SK-N-SH (cell line): Measurements from ENCODE around the gene CERS6. TPM values are rescaled to one million over a fixed set of nuclear protein-coding genes. Genes with fewer than 3 reads are reported as not detected.

Source experiments
- CTCF ChIA-PET: fragments of 300-600, 350-600 bp; formaldehyde crosslinking; extraction: SDS; loops from one replicate; lab custom pipeline; 2021; lab: Yijun Ruan, JAX
- POLR2A ChIA-PET: fragments of 350-600 bp; sonication (Branson Sonifier 250); formaldehyde crosslinking; extraction: SDS; loops from one replicate; lab custom pipeline; 2020; ENCODE audit warnings: antibody characterized with exemption, inconsistent platforms; lab: Yijun Ruan, JAX
- DNase-seq: peaks from one replicate; pipeline ENCODE4 v3.0.0; 2012
- H2AFZ ChIP-seq: fragments of 200-600 bp; sonication (generic); 2 replicates; pipeline ENCODE4 v1.8.1; 2016; ENCODE audit warnings: antibody characterized with exemption, mild to moderate bottlenecking, low read depth
- H3F3A ChIP-seq: fragments of 200-600 bp; sonication (generic); replicated peaks from 2 replicates; pipeline ENCODE3; 2016; ENCODE audit warnings: antibody characterized with exemption, mild to moderate bottlenecking; ENCODE audit not compliant: insufficient read depth
- H3K27ac ChIP-seq, 2 experiments: fragments of 200-500 bp in 1 of 2; fragments of 200-600 bp in 1 of 2; sonication (Bioruptor generic) in 1 of 2; sonication (generic), shearing (Covaris generic) in 1 of 2; 2 replicates each; pipeline versions ENCODE4 v1.5.1 to v1.6.1; 2014 to 2016; ENCODE audit warnings: low read depth in 2 of 2, inconsistent platforms in 1 of 2, low read length in 1 of 2, mild to moderate bottlenecking in 1 of 2, mixed read lengths in 1 of 2
- H3K27me3 ChIP-seq: fragments of 200-600 bp; sonication (generic), shearing (Covaris generic); 2 replicates; pipeline ENCODE4 v1.6.1; 2016; ENCODE audit warnings: mixed run types; ENCODE audit not compliant: insufficient read depth
- H3K36me3 ChIP-seq, 2 experiments: fragments of 200-500 bp in 1 of 2; fragments of 200-600 bp in 1 of 2; sonication (Bioruptor generic) in 1 of 2; sonication (generic) in 1 of 2; replicated peaks in 1 of 2; 2 replicates each; pipeline versions ENCODE3 to v1.5.1; 2014 to 2016; ENCODE audit warnings: low read length in 1 of 2, mild to moderate bottlenecking in 1 of 2; ENCODE audit not compliant: insufficient read depth in 2 of 2, control insufficient read depth in 1 of 2
- H3K4me1 ChIP-seq, 2 experiments: fragments of 200-500 bp in 1 of 2; fragments of 200-600 bp in 1 of 2; sonication (Bioruptor generic) in 1 of 2; sonication (generic), shearing (Covaris generic) in 1 of 2; 2 replicates each; pipeline versions ENCODE4 v1.5.1 to v1.6.1; 2014 to 2016; ENCODE audit warnings: low read depth in 1 of 2, low read length in 1 of 2, mixed run types in 1 of 2; ENCODE audit not compliant: insufficient read depth in 2 of 2, control insufficient read depth in 1 of 2
- H3K4me2 ChIP-seq: fragments of 200-600 bp; sonication (generic), shearing (Covaris generic); 2 replicates; pipeline ENCODE4 v1.6.1; 2017; ENCODE audit warnings: mixed run types
- H3K4me3 ChIP-seq, 2 experiments: fragments of 200-500 bp in 1 of 2; fragments of 200-600 bp in 1 of 2; sonication (Bioruptor generic) in 1 of 2; sonication (generic), shearing (Covaris generic) in 1 of 2; 2 replicates each; pipeline versions ENCODE4 v1.5.1 to v1.8.1; 2014 to 2016; ENCODE audit warnings: low read depth in 2 of 2, inconsistent platforms in 1 of 2, low read length in 1 of 2, mild to moderate bottlenecking in 1 of 2, mixed read lengths in 1 of 2, moderate library complexity in 1 of 2
- H3K79me2 ChIP-seq: fragments of 200-600 bp; sonication (generic); 2 replicates; pipeline ENCODE4 v1.8.1; 2017; ENCODE audit warnings: mild to moderate bottlenecking; ENCODE audit not compliant: insufficient read depth
- H3K9ac ChIP-seq: fragments of 200-600 bp; sonication (generic); 2 replicates; pipeline ENCODE4 v1.6.1; 2017; ENCODE audit warnings: mixed run types
- H3K9me2 ChIP-seq: fragments of 200-600 bp; sonication (generic); 2 replicates; pipeline ENCODE4 v1.6.1; 2017; ENCODE audit warnings: mixed run types
- H3K9me3 ChIP-seq: fragments of 200-600 bp; sonication (generic); 2 replicates; pipeline ENCODE4 v1.6.1; 2017; ENCODE audit warnings: mixed run types, mild to moderate bottlenecking, moderate library complexity
- H4K20me1 ChIP-seq: fragments of 200-600 bp; sonication (generic); 2 replicates; pipeline ENCODE4 v1.6.1; 2017; ENCODE audit warnings: mild to moderate bottlenecking, mixed run types; ENCODE audit not compliant: insufficient read depth
- CHD2 ChIP-seq: fragments of 150-350 bp; IDR thresholded peaks from 2 replicates; pipeline ENCODE4 v1.6.1; 2018; ENCODE audit warnings: low read length; ENCODE audit not compliant: partially characterized antibody
- CTCF ChIP-seq: fragments of 200-600 bp; sonication (generic); IDR thresholded peaks from 2 replicates; pipeline ENCODE4 v1.6.1; 2017; ENCODE audit warnings: antibody characterized with exemption, mild to moderate bottlenecking, moderate library complexity
- ELF1 ChIP-seq: IDR thresholded peaks from 2 replicates; pipeline ENCODE4 v1.4.0; 2012
- EZH2phosphoT487 ChIP-seq: fragments of 200-600 bp; sonication (generic); IDR thresholded peaks from 2 replicates; pipeline ENCODE4 v1.6.1; 2017; ENCODE audit warnings: low read depth, mixed run types, mild to moderate bottlenecking, antibody characterized with exemption, moderate library complexity, borderline replicate concordance
- FOSL2 ChIP-seq: IDR thresholded peaks from 2 replicates; pipeline ENCODE4 v1.4.0; 2012; ENCODE audit warnings: low read depth, mild to moderate bottlenecking, moderate library complexity, borderline replicate concordance
- FOXJ3 ChIP-seq: sonication (generic); formaldehyde crosslinking; IDR thresholded peaks from 2 replicates; pipeline ENCODE4 v1.5.1; 2020; ENCODE audit warnings: mild to moderate bottlenecking, missing genetic modification reagents
- FOXM1 ChIP-seq: IDR thresholded peaks from 2 replicates; pipeline ENCODE4 v1.4.0; 2012; ENCODE audit warnings: low read depth, mild to moderate bottlenecking
- JUND ChIP-seq: IDR thresholded peaks from 2 replicates; pipeline ENCODE4 v1.4.0; 2012
- MAX ChIP-seq: IDR thresholded peaks from 2 replicates; pipeline ENCODE4 v1.4.0; 2012; ENCODE audit warnings: low read depth
- MEF2A ChIP-seq: IDR thresholded peaks from 2 replicates; pipeline ENCODE4 v1.4.0; 2012; ENCODE audit warnings: low read depth, borderline replicate concordance
- NFIC ChIP-seq: IDR thresholded peaks from 2 replicates; pipeline ENCODE4 v1.4.0; 2012; ENCODE audit warnings: borderline replicate concordance
- PBX3 ChIP-seq: IDR thresholded peaks from 2 replicates; pipeline ENCODE4; 2012
- RAD21 ChIP-seq: IDR thresholded peaks from 2 replicates; pipeline ENCODE4 v1.6.1; 2012; ENCODE audit warnings: mild to moderate bottlenecking, low read length
- TAF1 ChIP-seq: IDR thresholded peaks from 2 replicates; pipeline ENCODE4 v1.6.1; 2012; ENCODE audit warnings: low read depth, mild to moderate bottlenecking, low read length, moderate library complexity, borderline replicate concordance
- YY1 ChIP-seq: IDR thresholded peaks from 2 replicates; pipeline ENCODE4 v1.4.0; 2012; ENCODE audit warnings: low read depth, mild to moderate bottlenecking
- WGBS: methylation state at CpG from one replicate; pipeline ENCODE4 v1.1.6; 2017; ENCODE audit warnings: low lambda C conversion rate; 5-methylcytosine and 5-hydroxymethylcytosine counted together
- polyA plus RNA-seq, 3 experiments: library from polyadenylated mRNA; depleted of rRNA; stranded (reverse); fragments of >200 nt; gene quantifications; 2 replicates each; pipeline ENCODE4 v1.2.3, GENCODE V29; 2012

The CERS6 gene
- polyA plus RNA-seq, 1 of the 3 experiments (the other 2 are of a cell fraction), result 1.8 TPM

GRCh38 chr2:168649105-168649504, 193.0 kb downstream of the CERS6 start:
- Histone ChIP-seq H4K20me1 (no peaks in the 10 kb centered on the region), H3K4me2 (no peak overlapping the region), H3K9me3 (no peaks in the 10 kb centered on the region), H3K36me3 (no peaks in the 10 kb centered on the region), H3K9ac (no peak overlapping the region), H3K79me2 (no peaks in the 10 kb centered on the region), H3K9me2 (no peaks in the 10 kb centered on the region), H3K4me3 (no peak overlapping the region), H3K4me1 (peaks cover 0 to 23% of the 10 kb centered on the region in 2 experiments; a peak in 2 of 4 replicates), H3K27ac (no peak overlapping the region), H3K27me3 (no peaks in the 10 kb centered on the region), H2AFZ (no peak overlapping the region), H3F3A (no peaks in the 10 kb centered on the region)
- DNase-seq, result no peak
- CTCF ChIA-PET, result interaction anchor here (0.9 to 1.2 kb wide), 2 partner anchors 13 to 48 kb away, joined by 3 to 4 read pairs; no protein-coding TSS in a partner anchor
- POLR2A ChIA-PET, result no interaction called here
- 54% methylated on average over 5 of the region's 5 CpGs for WGBS
- TF ChIP-seq ELF1 (no peak), PBX3 (peak; percentile 41)

GRCh38 chr2:168649562-168649961, 193.5 kb downstream of the CERS6 start:
- TF ChIP-seq FOXM1, result no peak
- no peak for TF ChIP-seq CTCF
- no peak overlapping the region for H3K9ac ChIP-seq
- DNase-seq, result no peak
- H3K4me3 ChIP-seq, result no peak overlapping the region
- H3K9me2 ChIP-seq, result no peaks in the 10 kb centered on the region
- H3F3A ChIP-seq, result no peaks in the 10 kb centered on the region
- no peaks in the 10 kb centered on the region for H3K9me3 ChIP-seq
- no peaks in the 10 kb centered on the region for H3K79me2 ChIP-seq
- H3K27ac ChIP-seq, result no peak overlapping the region
- ChIA-PET POLR2A (no interaction called here), CTCF (interaction anchor here (0.9 to 1.3 kb wide), 3 partner anchors 11 to 48 kb away, joined by 3 to 4 read pairs (median 3); no protein-coding TSS in a partner anchor)
- H3K27me3 ChIP-seq, result no peaks in the 10 kb centered on the region
- no peak overlapping the region for H3K4me2 ChIP-seq
- no peaks in the 10 kb centered on the region for H3K36me3 ChIP-seq
- no peaks in the 10 kb centered on the region for H4K20me1 ChIP-seq
- peaks cover 0 to 23% of the 10 kb centered on the region in 2 experiments; a peak in 2 of 4 replicates for H3K4me1 ChIP-seq
- no peak overlapping the region for H2AFZ ChIP-seq
- WGBS, result 73% methylated on average over 2 of the region's 2 CpGs

GRCh38 chr2:168650139-168650538, 194.1 kb downstream of the CERS6 start:
- Histone ChIP-seq H3K9me3 (no peaks in the 10 kb centered on the region), H3K4me3 (no peak overlapping the region), H3K4me1 (peaks cover 0 to 23% of the 10 kb centered on the region in 2 experiments; a peak in 2 of 4 replicates), H3K27ac (no peak overlapping the region), H3K27me3 (no peaks in the 10 kb centered on the region), H3K9ac (no peak overlapping the region), H3F3A (no peaks in the 10 kb centered on the region), H3K9me2 (no peaks in the 10 kb centered on the region), H4K20me1 (no peaks in the 10 kb centered on the region), H3K79me2 (no peaks in the 10 kb centered on the region), H3K36me3 (no peaks in the 10 kb centered on the region), H3K4me2 (no peak overlapping the region), H2AFZ (no peak overlapping the region)
- 92% methylated on average over 1 of the region's 1 CpG for WGBS
- ChIA-PET POLR2A (no interaction called here), CTCF (interaction anchor here (0.9 to 1.3 kb wide), 4 partner anchors 12 to 303 kb away, joined by 3 to 4 read pairs (median 4); no protein-coding TSS in a partner anchor)
- no peak for DNase-seq
- no peak for TF ChIP-seq NFIC
- TF ChIP-seq YY1, result no peak
- no peak for TF ChIP-seq MAX
- no peak for TF ChIP-seq EZH2phosphoT487
- no peak for TF ChIP-seq RAD21
- TF ChIP-seq FOXJ3 (CRISPR knock-in tag), result no peak
- no peak for TF ChIP-seq CHD2
- no peak for TF ChIP-seq FOSL2
- TF ChIP-seq MEF2A, result no peak
- TF ChIP-seq TAF1, result no peak
- no peak for TF ChIP-seq FOXM1
- no peak for TF ChIP-seq JUND
